ENCODE data around the gene CSNK1G1.

CSNK1G1 gene

GRCh38 chr15:64191971-64192830 lies 163.8 kb downstream of the CSNK1G1 start:
- DNase-seq (ENCODE audit: low read depth): no peak

- no peak for DNase-seq (ENCODE audit: low read depth)
Observed at GRCh38 chr15:64187396-64188191, 168.4 kb downstream of the CSNK1G1 start.

- DNase-seq (ENCODE audit: low read depth): no peak
Observed at GRCh38 chr15:64185146-64185911, 170.6 kb downstream of the CSNK1G1 start.

- no peak for DNase-seq (ENCODE audit: low read depth)
Observed at GRCh38 chr15:64182859-64183370, 173.1 kb downstream of the CSNK1G1 start.

- DNase-seq (ENCODE audit: low read depth): no peak
Observed at GRCh38 chr15:64180235-64180824, 175.6 kb downstream of the CSNK1G1 start.

- no peak for DNase-seq (ENCODE audit: low read depth)
Observed at GRCh38 chr15:64166102-64166890, 189.7 kb downstream of the CSNK1G1 start.

- DNase-seq (ENCODE audit: low read depth): no peak
Observed at GRCh38 chr15:64164436-64164835, 191.5 kb downstream of the CSNK1G1 start.

- no peak for DNase-seq (ENCODE audit: low read depth)
Observed at GRCh38 chr15:64163659-64164362, 192.2 kb downstream of the CSNK1G1 start.

GRCh38 chr15:64162869-64163658 lies 192.9 kb downstream of the CSNK1G1 start, which contains the start of gene PPIB:
PPIB (minus strand) TSS chr15:64163022; CDS start chr15:64162986, 36 bp downstream.
- peak; percentile 96 for DNase-seq (ENCODE audit: low read depth)

- no peak for DNase-seq (ENCODE audit: low read depth)
Observed at GRCh38 chr15:64162478-64162868, 193.5 kb downstream of the CSNK1G1 start.

- DNase-seq (ENCODE audit: low read depth): no peak
Observed at GRCh38 chr15:64161688-64162477, 194.1 kb downstream of the CSNK1G1 start.

GRCh38 chr15:64158363-64159134 lies 197.4 kb downstream of the CSNK1G1 start:
- no peak for DNase-seq (ENCODE audit: low read depth)

- no peak for DNase-seq (ENCODE audit: low read depth)
Observed at GRCh38 chr15:64157599-64158125, 198.3 kb downstream of the CSNK1G1 start.

GRCh38 chr15:64156652-64157331 lies 199.2 kb downstream of the CSNK1G1 start:
- no peak for DNase-seq (ENCODE audit: low read depth)

GRCh38 chr15:64155802-64156651 lies 199.9 kb downstream of the CSNK1G1 start:
- DNase-seq (ENCODE audit: low read depth): no peak
